MCF 10A (cell line): ENCODE measurements around the gene CLEC16A. TPM values are rescaled to one million over a fixed set of nuclear protein-coding genes. Genes with fewer than 3 reads are reported as not detected.

Experiments
- BruUV-seq: library from RNA; stranded (reverse); fragments of 400-500 nt; replicated peaks from 2 replicates; lab custom pipeline; 2021; lab: Mats Ljungman, UMichigan
- CTCF ChIA-PET: fragments of 300-600 bp; sonication (Branson Sonifier 250); formaldehyde crosslinking; extraction: SDS; loops from one replicate; lab custom pipeline; 2021; ENCODE audit warnings: antibody characterized with exemption, inconsistent platforms; lab: Yijun Ruan, JAX
- POLR2A ChIA-PET: fragments of 300-600, 350-650 bp; sonication (Branson Sonifier 250); formaldehyde crosslinking; extraction: SDS; loops from one replicate; lab custom pipeline; 2020; ENCODE audit warnings: antibody characterized with exemption, inconsistent platforms; lab: Yijun Ruan, JAX
- DNase-seq: peaks from one replicate; pipeline ENCODE4 v3.0.0-alpha.2; 2018; ENCODE audit not compliant: unreplicated experiment
- H3K27ac Mint-ChIP-seq: one replicate; pipeline ENCODE4 v1.8.0; 2022; ENCODE audit warnings: mild to moderate bottlenecking, low read depth, mixed read lengths; ENCODE audit not compliant: unreplicated experiment
- H3K27me3 Mint-ChIP-seq: one replicate; pipeline ENCODE4 v1.8.0; 2022; ENCODE audit warnings: mixed read lengths; ENCODE audit not compliant: insufficient read depth, unreplicated experiment
- H3K36me3 Mint-ChIP-seq: one replicate; pipeline ENCODE4 v1.8.0; 2022; ENCODE audit warnings: mild to moderate bottlenecking, moderate library complexity, mixed read lengths; ENCODE audit not compliant: insufficient read depth, unreplicated experiment
- H3K4me1 Mint-ChIP-seq: one replicate; pipeline ENCODE4 v1.8.0; 2022; ENCODE audit warnings: mixed read lengths; ENCODE audit not compliant: insufficient read depth, unreplicated experiment
- H3K4me3 Mint-ChIP-seq: one replicate; pipeline ENCODE4 v1.8.0; 2022; ENCODE audit warnings: mild to moderate bottlenecking, moderate library complexity, mixed read lengths; ENCODE audit not compliant: unreplicated experiment
- H3K9me3 Mint-ChIP-seq: one replicate; pipeline ENCODE4 v1.8.0; 2022; ENCODE audit warnings: mixed read lengths; ENCODE audit not compliant: unreplicated experiment
- CTCF ChIP-seq: fragments of 200-600 bp; IDR thresholded peaks from one replicate; pipeline ENCODE4 v1.8.0; 2022; ENCODE audit warnings: antibody characterized with exemption, mild to moderate bottlenecking; ENCODE audit not compliant: unreplicated experiment
- intact Hi-C: fragments of 100-400 bp; cut with micrococcal nuclease; formaldehyde crosslinking; loops from 2 replicates; pipeline ENCODE4 v1.14.1; 2022
- total RNA-seq: library from RNA; stranded (reverse); gene quantifications from 2 replicates; pipeline ENCODE4 v1.2.3, GENCODE V29; 2022

Gene CLEC16A
- total RNA-seq, 1 experiment from 2014 or later: 32.4 TPM

- intact Hi-C loops: no loop called here
- BruUV-seq: no TSS peak
- no peaks in the 10 kb centered on the region for H3K27me3 Mint-ChIP-seq
- TF ChIP-seq CTCF: no peak
- H3K27ac Mint-ChIP-seq: no peak overlapping the region
- no peak for DNase-seq
- H3K4me1 Mint-ChIP-seq: peaks cover 8% of the 10 kb centered on the region
- no peaks in the 10 kb centered on the region for H3K9me3 Mint-ChIP-seq
- no peak overlapping the region for H3K4me3 Mint-ChIP-seq
- peaks cover 19% of the 10 kb centered on the region for H3K36me3 Mint-ChIP-seq
- ChIA-PET CTCF (interaction anchor here (1.3 kb wide), 1 partner anchor 15 kb away, joined by 3 read pairs; no protein-coding TSS in a partner anchor), POLR2A (no interaction called here)
Measured at GRCh38 chr16:11183951-11184350, 239.6 kb downstream of the CLEC16A start.

GRCh38 chr16:11187522-11188023, 243.2 kb downstream of the CLEC16A start:
- no TSS peak for BruUV-seq

GRCh38 chr16:11188801-11189740, 244.7 kb downstream of the CLEC16A start:
- Mint-ChIP-seq H3K4me1 (peaks cover 5% of the 10 kb centered on the region), H3K27me3 (no peaks in the 10 kb centered on the region), H3K4me3 (no peak overlapping the region), H3K36me3 (peaks cover 7% of the 10 kb centered on the region), H3K27ac (no peak overlapping the region), H3K9me3 (no peaks in the 10 kb centered on the region)
- intact Hi-C loops: no loop called here
- DNase-seq: no peak
- CTCF ChIA-PET: interaction anchor here (0.6 to 1.1 kb wide), 2 partner anchors 29 to 225 kb away, joined by 3 to 9 read pairs; no protein-coding TSS in a partner anchor
- POLR2A ChIA-PET: interaction anchor here (0.6 kb wide), 1 partner anchor 20 kb away, joined by 3 read pairs; no protein-coding TSS in a partner anchor
- TF ChIP-seq CTCF: no peak
- no TSS peak for BruUV-seq

More at GRCh38 chr16:11187522-11188023, 243.2 kb downstream of the CLEC16A start:
- H3K9me3 Mint-ChIP-seq: no peaks in the 10 kb centered on the region
- H3K36me3 Mint-ChIP-seq: peaks cover 7% of the 10 kb centered on the region
- DNase-seq: no peak
- ChIA-PET CTCF (interaction anchor here (0.9 kb wide), 1 partner anchor 10 kb away, joined by 3 read pairs; no protein-coding TSS in a partner anchor), POLR2A (no interaction called here)
- H3K4me3 Mint-ChIP-seq: no peak overlapping the region
- H3K27ac Mint-ChIP-seq: no peak overlapping the region
- intact Hi-C loops: no loop called here
- TF ChIP-seq CTCF: no peak
- no peaks in the 10 kb centered on the region for H3K27me3 Mint-ChIP-seq
- H3K4me1 Mint-ChIP-seq: peaks cover 5% of the 10 kb centered on the region
